ENCODE measurements around the gene COX10.

GRCh38 chr17:14161419-14161818 is 92.1 kb downstream of the COX10 start:
- no peak for TF ChIP-seq SUZ12 (IDR thresholded peaks at IDR 0.05; ENCODE audit: extremely low read depth, insufficient read depth, insufficient read length)
- no peak for TF ChIP-seq YY1 (IDR thresholded peaks at IDR 0.05; ENCODE audit: insufficient read depth, insufficient read length)
- no peak for TF ChIP-seq ZNF274 (IDR thresholded peaks at IDR 0.05; ENCODE audit: low read depth, low read length)

Data from NT2/D1 (cell line).